ENCODE data around the gene WFDC10A. TPM values are rescaled to one million over a fixed set of nuclear protein-coding genes. Genes with fewer than 3 reads are reported as not detected.
"Not testable (repeated sequence)": the region's sequence is repeated elsewhere in the genome, so short reads cannot be mapped to it uniquely, and the experiment has no call there.

The WFDC10A gene
- total and polyA plus RNA-seq, 7 donors = not detected

DNA sequence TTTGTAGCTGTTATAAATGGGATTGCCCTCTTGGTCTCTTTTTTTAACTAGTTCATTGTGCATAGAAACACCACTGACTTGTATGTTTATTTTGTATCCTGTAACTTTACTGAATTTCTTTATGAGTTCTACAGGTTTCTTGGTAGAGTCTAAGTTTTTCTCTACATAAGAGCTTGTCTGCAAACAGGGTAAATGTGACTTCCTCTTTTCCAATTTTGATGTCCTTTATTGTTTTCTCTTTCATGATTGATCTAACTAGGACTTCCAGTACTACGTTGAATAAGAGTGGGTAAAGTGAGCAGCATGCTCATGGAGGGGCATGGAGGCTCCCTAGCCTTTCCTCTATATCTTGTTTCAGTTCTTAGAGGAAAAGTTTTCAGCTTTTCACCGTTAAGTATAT, 3.0 kb upstream of the WFDC10A start:
- H3K4me1 ChIP-seq = no peaks in the 10 kb centered on the region
- no peaks in the 10 kb centered on the region for H3K36me3 ChIP-seq (ENCODE audit: insufficient read depth in 1 of 2, low read depth in 1 of 2)
- DNase-seq = no peak
- intact Hi-C loops (cut with DNase I) = no loop called here
- WGBS, 3 donors = 53 to 74% (median 67%) methylated on average over 2 of the region's 2 CpGs
- TF ChIP-seq, protein P1, sequence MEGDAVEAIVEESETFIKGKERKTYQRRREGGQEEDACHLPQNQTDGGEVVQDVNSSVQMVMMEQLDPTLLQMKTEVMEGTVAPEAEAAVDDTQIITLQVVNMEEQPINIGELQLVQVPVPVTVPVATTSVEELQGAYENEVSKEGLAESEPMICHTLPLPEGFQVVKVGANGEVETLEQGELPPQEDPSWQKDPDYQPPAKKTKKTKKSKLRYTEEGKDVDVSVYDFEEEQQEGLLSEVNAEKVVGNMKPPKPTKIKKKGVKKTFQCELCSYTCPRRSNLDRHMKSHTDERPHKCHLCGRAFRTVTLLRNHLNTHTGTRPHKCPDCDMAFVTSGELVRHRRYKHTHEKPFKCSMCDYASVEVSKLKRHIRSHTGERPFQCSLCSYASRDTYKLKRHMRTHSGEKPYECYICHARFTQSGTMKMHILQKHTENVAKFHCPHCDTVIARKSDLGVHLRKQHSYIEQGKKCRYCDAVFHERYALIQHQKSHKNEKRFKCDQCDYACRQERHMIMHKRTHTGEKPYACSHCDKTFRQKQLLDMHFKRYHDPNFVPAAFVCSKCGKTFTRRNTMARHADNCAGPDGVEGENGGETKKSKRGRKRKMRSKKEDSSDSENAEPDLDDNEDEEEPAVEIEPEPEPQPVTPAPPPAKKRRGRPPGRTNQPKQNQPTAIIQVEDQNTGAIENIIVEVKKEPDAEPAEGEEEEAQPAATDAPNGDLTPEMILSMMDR (IDR thresholded peaks at IDR 0.05) = no peak
- H3K27ac ChIP-seq = no peak overlapping the region
- ATAC-seq = no peak
- no peaks in the 10 kb centered on the region for H3K9me3 ChIP-seq
- no peak overlapping the region for H3K4me3 ChIP-seq
- H3K27me3 ChIP-seq (ENCODE audit: insufficient read depth in 3 of 3, low read length in 2 of 3) = peaks cover 2 to 4% (median 2%) of the 10 kb centered on the region in 3 donors

DNA sequence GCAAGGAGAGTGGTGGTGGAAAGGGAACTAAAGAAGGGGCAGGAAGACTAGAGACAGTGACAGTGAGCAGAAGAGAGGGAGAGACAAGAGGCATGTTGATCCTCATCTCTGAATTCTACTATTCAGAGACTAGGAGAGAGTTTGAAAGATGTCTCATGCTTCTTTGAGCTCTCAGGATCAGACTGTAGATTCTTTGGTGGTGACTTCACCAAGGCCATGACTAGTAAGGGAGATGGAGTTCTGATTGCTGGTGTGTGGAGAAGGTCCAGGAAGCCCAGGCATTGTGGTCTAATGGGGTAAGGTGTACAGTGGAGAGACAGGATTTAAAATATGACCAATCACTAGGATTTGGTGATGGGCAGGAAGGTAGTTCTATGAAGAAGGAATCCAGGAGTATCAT, 832 bp downstream of the WFDC10A start:
- no peak for DNase-seq
- peaks cover under 1 to 2% (median 2%) of the 10 kb centered on the region in 3 donors for H3K27me3 ChIP-seq (ENCODE audit: insufficient read depth in 3 of 3, low read length in 2 of 3)
- TF ChIP-seq, protein P1 (IDR thresholded peaks at IDR 0.05) = no peak
- intact Hi-C loops (cut with DNase I) = no loop called here
- H3K4me1 ChIP-seq = no peaks in the 10 kb centered on the region
- H3K27ac ChIP-seq = no peak overlapping the region
- no peak overlapping the region for H3K4me3 ChIP-seq
- ATAC-seq = no peak
- H3K36me3 ChIP-seq (ENCODE audit: insufficient read depth in 1 of 2, low read depth in 1 of 2) = no peaks in the 10 kb centered on the region
- H3K9me3 ChIP-seq = no peaks in the 10 kb centered on the region

DNA sequence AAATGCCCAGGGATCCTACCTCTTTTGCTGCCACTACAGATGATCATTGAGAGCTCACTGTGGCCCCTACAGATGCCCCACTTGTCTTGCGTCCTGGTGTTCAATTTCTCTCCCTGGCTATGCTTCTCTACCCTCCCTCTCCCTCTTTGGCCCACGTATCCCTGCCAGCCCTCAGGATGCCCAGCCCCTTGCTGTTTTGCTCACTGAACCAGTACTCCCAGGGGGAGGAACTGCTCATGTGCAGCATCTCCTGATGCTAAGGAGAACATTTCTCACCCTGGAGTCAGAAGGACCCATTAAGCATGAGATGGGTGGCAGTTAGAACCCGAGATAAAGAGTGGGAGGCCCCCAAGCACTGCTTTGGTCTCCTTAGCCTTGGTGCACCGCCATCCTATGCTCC, 1.6 kb downstream of the WFDC10A start, which contains the start of gene WFDC9:
TSS of gene WFDC9 (minus strand) at position 101 of the 400 bp plus-strand sequence. CDS start 21,103 bp downstream, outside the sequence.
- intact Hi-C loops (cut with DNase I) = no loop called here
- H3K9me3 ChIP-seq = no peaks in the 10 kb centered on the region
- no peaks in the 10 kb centered on the region for H3K4me1 ChIP-seq
- no peak for ATAC-seq
- no peak within 1 kb of the TSS for H3K4me3 ChIP-seq
- TF ChIP-seq, protein P1 (IDR thresholded peaks at IDR 0.05) = no peak
- 50 to 60% (median 58%) methylated on average over 4 of the region's 4 CpGs for WGBS, 3 donors
- no peak for DNase-seq
- H3K27ac ChIP-seq = no peak within 1 kb of the TSS
- H3K36me3 ChIP-seq (ENCODE audit: insufficient read depth in 1 of 2, low read depth in 1 of 2) = no peaks in the 10 kb centered on the region
- H3K27me3 ChIP-seq (ENCODE audit: insufficient read depth in 3 of 3, low read length in 2 of 3) = peaks cover 0 to 2% (median 2%) of the 10 kb centered on the region in 3 donors

- DNase-seq (no peak), ATAC-seq (no peak)
- TF ChIP-seq, protein P1 (IDR thresholded peaks at IDR 0.05) = no peak
- WGBS, 3 donors = 85 to 100% (median 94%) methylated on average over 1 of the region's 1 CpG
- H3K4me1 ChIP-seq = no peaks in the 10 kb centered on the region
- intact Hi-C loops (cut with DNase I) = no loop called here
- no peak overlapping the region for H3K27ac ChIP-seq
- no peak overlapping the region for H3K4me3 ChIP-seq
- H3K27me3 ChIP-seq (ENCODE audit: insufficient read depth in 3 of 3, low read length in 2 of 3) = no peaks in the 10 kb centered on the region
- no peaks in the 10 kb centered on the region for H3K9me3 ChIP-seq
- no peaks in the 10 kb centered on the region for H3K36me3 ChIP-seq (ENCODE audit: insufficient read depth in 1 of 2, low read depth in 1 of 2)
Measured at GRCh38 chr20:45636513-45636912, 7.0 kb downstream of the WFDC10A start.

DNA sequence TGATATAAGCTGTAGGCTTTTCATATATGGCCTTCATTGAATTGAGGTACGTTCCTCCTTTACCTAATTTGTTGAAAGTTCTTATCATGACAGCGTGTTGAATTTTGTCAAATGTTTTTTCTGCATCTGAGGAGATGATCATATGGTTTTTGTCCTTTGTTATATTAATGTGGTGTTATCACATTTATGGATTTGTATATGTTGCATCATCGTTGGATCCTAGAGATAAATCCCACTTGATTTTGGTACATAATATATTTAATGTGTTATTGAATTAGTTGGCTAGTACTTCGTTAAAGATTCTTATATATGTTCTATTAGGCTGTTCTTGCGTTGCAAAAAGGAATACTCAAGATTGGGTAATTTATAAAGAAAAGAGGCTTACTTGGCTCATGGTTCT, 10.1 kb downstream of the WFDC10A start:
- intact Hi-C loops (cut with DNase I) = no loop called here
- WGBS, 3 donors = 85 to 88% (median 85%) methylated on average over 5 of the region's 5 CpGs

DNA sequence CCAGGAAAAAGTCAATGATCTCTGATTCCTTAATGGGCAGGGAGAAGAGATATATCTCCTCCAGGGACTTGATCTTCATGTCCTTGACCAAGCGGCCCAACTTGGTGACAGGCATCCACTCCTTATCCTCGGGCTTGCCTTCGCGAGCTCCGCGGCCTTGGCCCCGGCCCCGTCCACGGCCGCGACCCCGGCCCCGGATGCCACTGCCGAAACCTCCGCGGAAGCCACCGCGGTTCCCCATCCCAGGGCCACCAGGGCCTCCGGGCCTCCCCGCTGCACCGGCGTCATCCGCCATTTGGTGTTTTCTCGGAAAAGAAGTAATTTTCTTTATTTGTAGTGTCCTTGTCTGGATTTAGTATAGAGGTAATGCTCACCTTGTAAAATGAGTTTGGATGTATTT, 11.5 kb downstream of the WFDC10A start:
- H3K4me1 ChIP-seq; H3K9me3 ChIP-seq; intact Hi-C loops (cut with DNase I); ATAC-seq; H3K36me3 ChIP-seq (ENCODE audit: insufficient read depth in 1 of 2, low read depth in 1 of 2); DNase-seq; H3K4me3 ChIP-seq; H3K27me3 ChIP-seq (ENCODE audit: insufficient read depth in 3 of 3, low read length in 2 of 3); H3K27ac ChIP-seq: not testable (repeated sequence)
- 96 to 97% (median 96%) methylated on average over 20 to 24 of the region's 24 CpGs for WGBS, 3 donors

More for the DNA sequence above, 10.1 kb downstream of the WFDC10A start:
- Histone ChIP-seq H3K9me3 (no peaks in the 10 kb centered on the region), H3K4me3 (no peak overlapping the region), H3K4me1 (no peaks in the 10 kb centered on the region), H3K27ac (no peak overlapping the region), H3K27me3 (ENCODE audit: insufficient read depth in 3 of 3, low read length in 2 of 3) (no peaks in the 10 kb centered on the region), H3K36me3 (ENCODE audit: insufficient read depth in 1 of 2, low read depth in 1 of 2) (no peaks in the 10 kb centered on the region)
- TF ChIP-seq, protein P1 (IDR thresholded peaks at IDR 0.05) = no peak
- no peak for ATAC-seq
- DNase-seq = no peak

- ATAC-seq; intact Hi-C loops (cut with DNase I); H3K27ac ChIP-seq; DNase-seq; H3K4me3 ChIP-seq; H3K9me3 ChIP-seq; H3K36me3 ChIP-seq (ENCODE audit: insufficient read depth in 1 of 2, low read depth in 1 of 2); H3K4me1 ChIP-seq; H3K27me3 ChIP-seq (ENCODE audit: insufficient read depth in 3 of 3, low read length in 2 of 3): not testable (repeated sequence)
- WGBS, 3 donors = 90 to 94% (median 91%) methylated on average over 15 to 28 of the region's 28 CpGs
Measured at GRCh38 chr20:45645869-45646268, 16.3 kb downstream of the WFDC10A start.
